Panc1 (cell line): ENCODE measurements around the gene BOC.

Source experiments
- POLR2AphosphoS5 ChIP-seq: IDR thresholded peaks from 2 replicates; pipeline ENCODE4 v1.6.1; 2012; ENCODE audit warnings: mild to moderate bottlenecking, low read depth, low read length, moderate library complexity
- TCF7L2 ChIP-seq: IDR thresholded peaks from 2 replicates; pipeline ENCODE4 v1.6.1; 2011; ENCODE audit warnings: mild to moderate bottlenecking, low read depth, low read length, inconsistent platforms
- TF ChIP-seq, protein P1 (sequence below): fragments of 450-650 bp; IDR thresholded peaks from 2 replicates; pipeline ENCODE4 v1.5.1; 2017; ENCODE audit warnings: mild to moderate bottlenecking

GRCh38 chr3:113232342-113232741, 21.0 kb downstream of the BOC start:
- TF ChIP-seq, protein P1, sequence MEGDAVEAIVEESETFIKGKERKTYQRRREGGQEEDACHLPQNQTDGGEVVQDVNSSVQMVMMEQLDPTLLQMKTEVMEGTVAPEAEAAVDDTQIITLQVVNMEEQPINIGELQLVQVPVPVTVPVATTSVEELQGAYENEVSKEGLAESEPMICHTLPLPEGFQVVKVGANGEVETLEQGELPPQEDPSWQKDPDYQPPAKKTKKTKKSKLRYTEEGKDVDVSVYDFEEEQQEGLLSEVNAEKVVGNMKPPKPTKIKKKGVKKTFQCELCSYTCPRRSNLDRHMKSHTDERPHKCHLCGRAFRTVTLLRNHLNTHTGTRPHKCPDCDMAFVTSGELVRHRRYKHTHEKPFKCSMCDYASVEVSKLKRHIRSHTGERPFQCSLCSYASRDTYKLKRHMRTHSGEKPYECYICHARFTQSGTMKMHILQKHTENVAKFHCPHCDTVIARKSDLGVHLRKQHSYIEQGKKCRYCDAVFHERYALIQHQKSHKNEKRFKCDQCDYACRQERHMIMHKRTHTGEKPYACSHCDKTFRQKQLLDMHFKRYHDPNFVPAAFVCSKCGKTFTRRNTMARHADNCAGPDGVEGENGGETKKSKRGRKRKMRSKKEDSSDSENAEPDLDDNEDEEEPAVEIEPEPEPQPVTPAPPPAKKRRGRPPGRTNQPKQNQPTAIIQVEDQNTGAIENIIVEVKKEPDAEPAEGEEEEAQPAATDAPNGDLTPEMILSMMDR: no peak
- TF ChIP-seq POLR2AphosphoS5 (no peak), TCF7L2 (no peak)
